Measurements from ENCODE around the gene SORCS1. TPM values are rescaled to one million over a fixed set of nuclear protein-coding genes. Genes with fewer than 3 reads are reported as not detected.

Gene SORCS1
- total RNA-seq, 6 experiments from 2014 or later: 0.04 to 0.16 (median 0.09) TPM; not detected in 2

DNA sequence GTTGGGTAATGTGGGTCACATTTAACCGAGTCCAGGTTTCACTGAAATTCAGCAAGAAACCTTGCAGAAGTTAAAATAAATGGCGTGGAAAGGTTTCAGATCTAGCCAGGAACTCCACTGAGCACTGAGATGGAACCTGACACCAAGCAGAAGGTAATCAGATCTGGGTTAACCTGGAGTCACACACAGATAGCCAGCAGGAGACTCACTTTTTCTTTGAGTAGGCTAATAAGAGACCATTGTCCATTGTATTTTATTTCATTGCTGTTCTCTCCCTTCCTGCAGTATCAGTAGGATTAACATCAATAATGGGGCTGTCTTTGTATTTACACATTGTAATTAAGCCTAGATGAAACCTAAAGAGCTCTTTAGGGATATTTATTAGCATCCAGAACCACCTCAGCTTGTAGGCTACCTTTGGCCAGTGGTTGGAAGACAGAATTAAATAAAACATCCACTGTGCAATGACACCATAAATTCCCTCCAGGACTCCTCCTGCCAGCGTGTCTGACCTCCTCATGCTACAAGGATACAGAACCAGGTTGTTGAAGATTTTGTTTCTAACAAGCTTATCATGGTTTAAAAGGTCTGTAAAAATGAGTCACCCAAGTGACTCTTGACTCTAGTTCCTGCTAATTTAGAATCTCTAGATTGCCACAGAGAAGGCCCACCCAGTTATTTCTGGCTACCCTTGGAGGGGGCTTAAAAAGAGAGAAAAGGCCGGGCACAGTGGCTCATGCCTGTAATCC lies 151.1 kb downstream of the SORCS1 start:
- Histone ChIP-seq H3K9me3 (no peaks in the 10 kb centered on the region), H3K27me3 (no peaks in the 10 kb centered on the region), H3K36me3 (no peaks in the 10 kb centered on the region), H3K27ac (no peak overlapping the region), H3K4me3 (no peak overlapping the region), H3K4me1 (no peaks in the 10 kb centered on the region)
- intact Hi-C loops (cut with DNase I): no loop called here
- WGBS (ENCODE audit: insufficient coverage, low coverage, low lambda C conversion rate, missing lambda C conversion rate): 73% methylated on average over 4 of the region's 4 CpGs
- ATAC-seq (no peak), DNase-seq (no peak)
- TF ChIP-seq, protein P1, sequence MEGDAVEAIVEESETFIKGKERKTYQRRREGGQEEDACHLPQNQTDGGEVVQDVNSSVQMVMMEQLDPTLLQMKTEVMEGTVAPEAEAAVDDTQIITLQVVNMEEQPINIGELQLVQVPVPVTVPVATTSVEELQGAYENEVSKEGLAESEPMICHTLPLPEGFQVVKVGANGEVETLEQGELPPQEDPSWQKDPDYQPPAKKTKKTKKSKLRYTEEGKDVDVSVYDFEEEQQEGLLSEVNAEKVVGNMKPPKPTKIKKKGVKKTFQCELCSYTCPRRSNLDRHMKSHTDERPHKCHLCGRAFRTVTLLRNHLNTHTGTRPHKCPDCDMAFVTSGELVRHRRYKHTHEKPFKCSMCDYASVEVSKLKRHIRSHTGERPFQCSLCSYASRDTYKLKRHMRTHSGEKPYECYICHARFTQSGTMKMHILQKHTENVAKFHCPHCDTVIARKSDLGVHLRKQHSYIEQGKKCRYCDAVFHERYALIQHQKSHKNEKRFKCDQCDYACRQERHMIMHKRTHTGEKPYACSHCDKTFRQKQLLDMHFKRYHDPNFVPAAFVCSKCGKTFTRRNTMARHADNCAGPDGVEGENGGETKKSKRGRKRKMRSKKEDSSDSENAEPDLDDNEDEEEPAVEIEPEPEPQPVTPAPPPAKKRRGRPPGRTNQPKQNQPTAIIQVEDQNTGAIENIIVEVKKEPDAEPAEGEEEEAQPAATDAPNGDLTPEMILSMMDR (IDR thresholded peaks at IDR 0.05): no peak
- no peak for TF ChIP-seq POLR2A (IDR thresholded peaks at IDR 0.05)

DNA sequence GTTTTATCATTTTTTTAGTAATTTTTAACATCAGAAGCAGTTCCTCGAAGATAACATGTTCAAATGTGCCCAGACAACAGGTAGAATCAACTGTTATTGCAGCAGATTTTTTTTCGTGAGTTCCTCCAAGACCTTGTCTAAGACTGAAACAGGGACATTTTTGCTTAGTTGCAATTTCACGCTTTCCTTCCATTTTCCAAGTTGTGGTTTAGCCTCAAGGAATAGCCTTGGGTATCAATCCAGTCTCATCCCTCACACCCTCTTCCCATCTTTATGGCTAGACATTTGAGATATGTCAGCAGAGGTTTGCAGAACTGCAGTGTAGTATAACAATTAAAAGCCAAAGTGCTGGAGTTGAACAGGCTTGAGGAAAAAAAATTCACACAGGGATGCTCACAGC lies 152.5 kb downstream of the SORCS1 start:
- intact Hi-C loops (cut with DNase I): no loop called here
- Histone ChIP-seq H3K36me3 (no peaks in the 10 kb centered on the region), H3K4me1 (no peaks in the 10 kb centered on the region), H3K4me3 (no peak overlapping the region), H3K27ac (no peak overlapping the region), H3K9me3 (no peaks in the 10 kb centered on the region), H3K27me3 (no peaks in the 10 kb centered on the region)
- 75% methylated on average over 3 of the region's 3 CpGs for WGBS (ENCODE audit: insufficient coverage, low coverage, low lambda C conversion rate, missing lambda C conversion rate)
- DNase-seq (no peak), ATAC-seq (no peak)
- no peak for TF ChIP-seq POLR2A (IDR thresholded peaks at IDR 0.05)
- TF ChIP-seq, protein P1 (IDR thresholded peaks at IDR 0.05): no peak

DNA sequence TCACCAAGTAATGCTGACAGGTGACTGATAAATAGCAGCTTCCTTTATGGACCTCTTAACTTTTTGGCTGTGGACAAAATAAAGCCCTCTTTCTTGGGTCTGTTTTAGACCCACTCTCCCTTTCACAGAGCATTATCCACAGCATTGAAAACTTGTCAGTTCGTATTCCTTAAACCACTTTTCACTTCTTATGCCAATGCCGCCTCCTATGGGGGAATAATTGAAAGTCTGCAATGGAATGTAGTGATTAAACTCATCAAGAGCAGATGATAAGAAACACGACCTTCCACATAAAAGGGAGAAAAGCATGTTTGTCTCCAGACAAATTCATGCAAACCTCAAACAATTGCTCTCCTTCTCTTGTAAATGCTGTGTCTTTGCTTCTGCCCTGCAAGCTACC lies 153.4 kb downstream of the SORCS1 start:
- no peaks in the 10 kb centered on the region for H3K27me3 ChIP-seq
- H3K36me3 ChIP-seq: no peaks in the 10 kb centered on the region
- DNase-seq (no peak), ATAC-seq (peak in 2 of 4 donors; percentile 46)
- 31% methylated on average over 3 of the region's 3 CpGs for WGBS (ENCODE audit: insufficient coverage, low coverage, low lambda C conversion rate, missing lambda C conversion rate)
- H3K4me3 ChIP-seq: no peak overlapping the region
- H3K9me3 ChIP-seq: no peaks in the 10 kb centered on the region
- no peak overlapping the region for H3K27ac ChIP-seq
- intact Hi-C loops (cut with DNase I): no loop called here
- H3K4me1 ChIP-seq: no peaks in the 10 kb centered on the region
- TF ChIP-seq POLR2A (IDR thresholded peaks at IDR 0.05): no peak
- TF ChIP-seq, protein P1 (IDR thresholded peaks at IDR 0.05): peak in 2 of 4 donors; percentile 36 to 39

DNA sequence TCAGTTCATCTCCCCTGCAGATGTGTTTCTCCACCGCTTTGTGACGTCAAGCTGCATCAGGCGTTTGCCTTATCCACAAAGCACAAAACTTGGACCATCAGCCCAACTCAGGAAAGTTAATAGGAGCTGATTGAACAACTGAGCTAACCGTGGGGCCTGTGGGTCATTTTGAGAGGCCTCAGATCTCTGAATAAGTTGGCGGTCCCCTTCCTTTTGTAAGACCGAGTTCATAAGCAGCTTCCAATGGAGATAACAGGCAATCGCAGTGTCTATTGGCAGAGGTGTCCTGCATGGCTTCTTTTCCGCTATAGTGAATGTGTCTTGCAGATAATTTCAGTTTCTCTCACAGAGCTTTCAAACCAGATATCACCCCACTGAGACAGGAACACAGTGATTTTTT lies 154.0 kb downstream of the SORCS1 start:
- no peaks in the 10 kb centered on the region for H3K9me3 ChIP-seq
- intact Hi-C loops (cut with DNase I): no loop called here
- DNase-seq: no peak
- no peaks in the 10 kb centered on the region for H3K27me3 ChIP-seq
- no peaks in the 10 kb centered on the region for H3K36me3 ChIP-seq
- TF ChIP-seq POLR2A (IDR thresholded peaks at IDR 0.05): no peak
- TF ChIP-seq, protein P1 (IDR thresholded peaks at IDR 0.05): no peak
- WGBS (ENCODE audit: insufficient coverage, low coverage, low lambda C conversion rate, missing lambda C conversion rate): 90% methylated on average over 7 of the region's 8 CpGs
- no peak overlapping the region for H3K4me3 ChIP-seq
- ATAC-seq: no peak
- H3K4me1 ChIP-seq: no peaks in the 10 kb centered on the region
- H3K27ac ChIP-seq: no peak overlapping the region

Data from right lobe of liver (tissue), 6 donors.